ENCODE data around the gene TRIM49D1.
"Not testable (repeated sequence)": the region's sequence is repeated elsewhere in the genome, so short reads cannot be mapped to it uniquely, and the experiment has no call there.

- not testable (repeated sequence) for TF ChIP-seq CTCF (conservative IDR thresholded peaks at IDR 0.05; ENCODE audit: low read depth, low read length); EZH2phosphoT487 (IDR thresholded peaks at IDR 0.05; ENCODE audit: borderline replicate concordance, low read length)
These were observed 56.8 kb downstream of the TRIM49D1 start for GRCh38 chr11:89865223-89865622.

Data from PC-3 (cell line).